GM23338 (cell line): ENCODE data around the gene C17orf100. TPM values are rescaled to one million over a fixed set of nuclear protein-coding genes. Genes with fewer than 3 reads are reported as not detected.

Source experiments
- ATAC-seq: fragments of 200-7000 bp; cut with Tn5 transposase; 3 replicates; pipeline ENCODE4 v1.9.1; 2020
- DNase-seq: peaks from one replicate; pipeline ENCODE4 v3.0.0-alpha.2; 2015; ENCODE audit warnings: low spot score
- H2AFZ ChIP-seq: fragments of 200-600 bp; sonication (generic); 2 replicates; pipeline ENCODE4 v1.8.0; 2016; ENCODE audit warnings: antibody characterized with exemption, mild to moderate bottlenecking, moderate library complexity
- H3F3A ChIP-seq: fragments of 200-600 bp; sonication (generic); replicated peaks from 2 replicates; pipeline ENCODE4 v1.8.0; 2017; ENCODE audit warnings: antibody characterized with exemption, mixed run types, low read depth
- H3K27ac ChIP-seq: fragments of 200-600 bp; sonication (generic); 2 replicates; pipeline ENCODE4 v1.6.1; 2016; ENCODE audit warnings: low read depth
- H3K27me3 ChIP-seq: fragments of 200-600 bp; sonication (generic); 2 replicates; pipeline ENCODE4 v1.8.0; 2016; ENCODE audit warnings: mild to moderate bottlenecking, mixed run types, moderate library complexity; ENCODE audit not compliant: insufficient read depth
- H3K36me3 ChIP-seq: fragments of 200-600 bp; sonication (generic); 2 replicates; pipeline ENCODE4 v1.8.0; 2016; ENCODE audit warnings: mild to moderate bottlenecking; ENCODE audit not compliant: insufficient read depth
- H3K4me1 ChIP-seq: fragments of 200-600 bp; sonication (generic); 2 replicates; pipeline ENCODE4 v1.8.0; 2016; ENCODE audit warnings: mild to moderate bottlenecking, moderate library complexity; ENCODE audit not compliant: insufficient read depth
- H3K4me2 ChIP-seq: fragments of 200-600 bp; sonication (generic); 2 replicates; pipeline ENCODE4 v1.7.1; 2017; ENCODE audit warnings: mixed run types
- H3K4me3 ChIP-seq: fragments of 200-600 bp; sonication (generic); 2 replicates; pipeline ENCODE4 v1.6.1; 2016; ENCODE audit warnings: mixed run types
- H3K79me2 ChIP-seq: fragments of 200-600 bp; sonication (generic); replicated peaks from 2 replicates; pipeline ENCODE4 v1.8.0; 2017; ENCODE audit warnings: mild to moderate bottlenecking; ENCODE audit not compliant: insufficient read depth
- H3K9me2 ChIP-seq: fragments of 200-600 bp; sonication (generic); 2 replicates; pipeline ENCODE4 v1.8.0; 2017; ENCODE audit not compliant: insufficient read depth
- H4K20me1 ChIP-seq: fragments of 200-600 bp; sonication (generic); replicated peaks from 2 replicates; pipeline ENCODE4 v1.8.0; 2017; ENCODE audit warnings: mild to moderate bottlenecking; ENCODE audit not compliant: insufficient read depth
- H3K27ac Mint-ChIP-seq: 2 replicates; pipeline ENCODE4 v1.8.0; 2020; ENCODE audit warnings: inconsistent platforms, mild to moderate bottlenecking, moderate library complexity, mixed read lengths
- H3K27me3 Mint-ChIP-seq: 3 replicates; pipeline ENCODE4 v1.8.0; 2022; ENCODE audit warnings: low read depth, mild to moderate bottlenecking, moderate library complexity, mixed read lengths, inconsistent platforms; ENCODE audit not compliant: insufficient read depth, poor library complexity
- H3K36me3 Mint-ChIP-seq: 3 replicates; pipeline ENCODE4 v1.8.0; 2021; ENCODE audit warnings: low read depth, mild to moderate bottlenecking, inconsistent platforms, moderate library complexity, mixed read lengths
- H3K4me1 Mint-ChIP-seq: 3 replicates; pipeline ENCODE4 v1.8.0; 2020; ENCODE audit warnings: mild to moderate bottlenecking, inconsistent platforms, mixed read lengths
- H3K4me3 Mint-ChIP-seq: 3 replicates; pipeline ENCODE4 v1.8.0; 2021; ENCODE audit warnings: moderate library complexity, mild to moderate bottlenecking, inconsistent platforms, mixed read lengths
- H3K9me3 Mint-ChIP-seq: 3 replicates; pipeline ENCODE4 v1.8.0; 2020; ENCODE audit warnings: moderate library complexity, mild to moderate bottlenecking, inconsistent platforms, mixed read lengths
- CREB1 ChIP-seq: fragments of 250-450 bp; sonication (Bioruptor Pico); IDR thresholded peaks from 2 replicates; pipeline ENCODE4 v1.5.0; 2020; ENCODE audit warnings: low read depth, mild to moderate bottlenecking, moderate library complexity
- CTCF ChIP-seq, 2 experiments: fragments of 200-600 bp in 1 of 2; sonication (generic) in 1 of 2; conservative IDR thresholded peaks; 2 replicates each; pipeline versions ENCODE4 v1.5.1 to v1.6.1; 2016 to 2017; ENCODE audit warnings: antibody characterized with exemption in 2 of 2, low read depth in 2 of 2, mild to moderate bottlenecking in 2 of 2, moderate library complexity in 1 of 2
- ETS1 ChIP-seq: IDR thresholded peaks from 2 replicates; pipeline ENCODE4 v1.6.1; 2016; ENCODE audit warnings: antibody characterized with exemption
- EZH2 ChIP-seq: fragments of 200-600 bp; sonication (generic); IDR thresholded peaks from one replicate; pipeline ENCODE4 v1.8.0; 2017; ENCODE audit warnings: antibody characterized with exemption, mild to moderate bottlenecking, low read depth; ENCODE audit not compliant: unreplicated experiment
- EZH2phosphoT487 ChIP-seq: fragments of 200-600 bp; sonication (generic); IDR thresholded peaks from one replicate; pipeline ENCODE4 v1.8.1; 2018; ENCODE audit warnings: antibody characterized with exemption; ENCODE audit not compliant: unreplicated experiment
- JUNB ChIP-seq: IDR thresholded peaks from one replicate; pipeline ENCODE4 v1.6.1; 2016; ENCODE audit warnings: antibody characterized with exemption; ENCODE audit not compliant: unreplicated experiment
- NANOG ChIP-seq: IDR thresholded peaks from 2 replicates; pipeline ENCODE4 v1.6.1; 2016; ENCODE audit warnings: antibody characterized with exemption, borderline replicate concordance
- POLR2AphosphoS5 ChIP-seq: IDR thresholded peaks from 2 replicates; pipeline ENCODE4 v1.6.1; 2016; ENCODE audit warnings: antibody characterized with exemption, low read depth
- REST ChIP-seq: IDR thresholded peaks from one replicate; pipeline ENCODE4 v1.6.1; 2018; ENCODE audit warnings: antibody characterized with exemption; ENCODE audit not compliant: unreplicated experiment
- STAT1 ChIP-seq: IDR thresholded peaks from one replicate; pipeline ENCODE4 v1.6.1; 2016; ENCODE audit warnings: antibody characterized with exemption; ENCODE audit not compliant: unreplicated experiment
- ZNF114 ChIP-seq: fragments of 250-450 bp; sonication (Bioruptor Pico); IDR thresholded peaks from 2 replicates; pipeline ENCODE4 v1.5.0; 2020; ENCODE audit warnings: mild to moderate bottlenecking, moderate library complexity
- ZNF331 ChIP-seq: fragments of 250-450 bp; sonication (Bioruptor Pico); IDR thresholded peaks from 2 replicates; pipeline ENCODE4 v1.5.0; 2020; ENCODE audit warnings: low read depth, mild to moderate bottlenecking, moderate library complexity
- polyA plus RNA-seq: library from polyadenylated mRNA; unstranded; fragments of >200 nt; fragmentation: Nextera tagmentation; extraction: Ambion mirVana; gene quantifications from 2 replicates; pipeline ENCODE4 v1.2.1, GENCODE V29; 2016
- total RNA-seq: library from RNA; depleted of rRNA; stranded (reverse); fragments of >200 nt; shearing (Covaris generic); gene quantifications from 2 replicates; pipeline ENCODE4 v1.2.3, GENCODE V29; 2014
- TF ChIP-seq, protein P1 (sequence below): fragments of 250-450 bp; sonication (Bioruptor Pico); IDR thresholded peaks from 2 replicates; pipeline ENCODE4 v1.5.0; 2020; ENCODE audit warnings: mild to moderate bottlenecking, moderate library complexity

C17orf100 gene
- total and polyA plus RNA-seq, 2 experiments from 2014 or later = 2.7 to 3.9 TPM

- no peak for TF ChIP-seq JUNB
- TF ChIP-seq NANOG = no peak
- no peak for TF ChIP-seq EZH2
- TF ChIP-seq ZNF331 (CRISPR knock-in tag) = no peak
- TF ChIP-seq ETS1 = no peak
- TF ChIP-seq ZNF114 (CRISPR knock-in tag) = no peak
These were observed 15.0 kb downstream of the C17orf100 start (continued) for GRCh38 chr17:6666557-6666956.

DNA sequence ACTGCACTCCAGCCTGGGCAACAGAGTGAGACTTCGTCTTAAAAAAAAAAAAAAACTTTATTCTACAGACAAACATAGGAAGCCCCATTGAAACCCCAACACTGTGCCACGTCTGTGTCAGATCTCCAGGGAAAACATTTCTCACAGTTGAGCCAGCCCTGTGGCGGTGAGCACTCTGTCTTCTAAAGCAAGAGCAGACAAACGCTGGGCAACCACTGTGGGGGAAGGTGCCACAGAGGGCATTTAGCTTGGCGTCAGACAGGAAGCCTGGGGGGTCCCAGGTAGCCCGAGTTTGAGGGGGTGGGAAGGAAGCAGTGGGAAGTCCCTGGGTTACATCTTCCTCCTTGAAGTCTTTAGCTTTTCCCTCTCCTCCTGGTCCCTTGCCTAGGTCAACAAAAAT lies 16.0 kb downstream of the C17orf100 start:
- Histone ChIP-seq H3K27ac (no peak overlapping the region), H3K36me3 (no peaks in the 10 kb centered on the region), H3K4me2 (no peak overlapping the region), H3F3A (no peaks in the 10 kb centered on the region), H3K4me3 (no peak overlapping the region), H4K20me1 (peaks cover 7% of the 10 kb centered on the region; the same call in 1 of the 2 replicates), H3K9me2 (no peaks in the 10 kb centered on the region), H2AFZ (no peak overlapping the region), H3K27me3 (peaks cover 13% of the 10 kb centered on the region), H3K79me2 (no peaks in the 10 kb centered on the region), H3K4me1 (no peaks in the 10 kb centered on the region)
- Mint-ChIP-seq H3K36me3 (no peaks in the 10 kb centered on the region), H3K9me3 (no peaks in the 10 kb centered on the region), H3K27me3 (peaks cover 16% of the 10 kb centered on the region), H3K4me1 (peaks cover 8% of the 10 kb centered on the region; the same call in 2 of the 3 replicates), H3K27ac (no peak overlapping the region), H3K4me3 (no peak overlapping the region)
- no peak for TF ChIP-seq EZH2
- TF ChIP-seq POLR2AphosphoS5 = no peak
- no peak for TF ChIP-seq CTCF (conservative IDR thresholded peaks at IDR 0.05; ENCODE audit: low read depth in 2 of 2)
- TF ChIP-seq EZH2phosphoT487 = no peak
- TF ChIP-seq, protein P1, sequence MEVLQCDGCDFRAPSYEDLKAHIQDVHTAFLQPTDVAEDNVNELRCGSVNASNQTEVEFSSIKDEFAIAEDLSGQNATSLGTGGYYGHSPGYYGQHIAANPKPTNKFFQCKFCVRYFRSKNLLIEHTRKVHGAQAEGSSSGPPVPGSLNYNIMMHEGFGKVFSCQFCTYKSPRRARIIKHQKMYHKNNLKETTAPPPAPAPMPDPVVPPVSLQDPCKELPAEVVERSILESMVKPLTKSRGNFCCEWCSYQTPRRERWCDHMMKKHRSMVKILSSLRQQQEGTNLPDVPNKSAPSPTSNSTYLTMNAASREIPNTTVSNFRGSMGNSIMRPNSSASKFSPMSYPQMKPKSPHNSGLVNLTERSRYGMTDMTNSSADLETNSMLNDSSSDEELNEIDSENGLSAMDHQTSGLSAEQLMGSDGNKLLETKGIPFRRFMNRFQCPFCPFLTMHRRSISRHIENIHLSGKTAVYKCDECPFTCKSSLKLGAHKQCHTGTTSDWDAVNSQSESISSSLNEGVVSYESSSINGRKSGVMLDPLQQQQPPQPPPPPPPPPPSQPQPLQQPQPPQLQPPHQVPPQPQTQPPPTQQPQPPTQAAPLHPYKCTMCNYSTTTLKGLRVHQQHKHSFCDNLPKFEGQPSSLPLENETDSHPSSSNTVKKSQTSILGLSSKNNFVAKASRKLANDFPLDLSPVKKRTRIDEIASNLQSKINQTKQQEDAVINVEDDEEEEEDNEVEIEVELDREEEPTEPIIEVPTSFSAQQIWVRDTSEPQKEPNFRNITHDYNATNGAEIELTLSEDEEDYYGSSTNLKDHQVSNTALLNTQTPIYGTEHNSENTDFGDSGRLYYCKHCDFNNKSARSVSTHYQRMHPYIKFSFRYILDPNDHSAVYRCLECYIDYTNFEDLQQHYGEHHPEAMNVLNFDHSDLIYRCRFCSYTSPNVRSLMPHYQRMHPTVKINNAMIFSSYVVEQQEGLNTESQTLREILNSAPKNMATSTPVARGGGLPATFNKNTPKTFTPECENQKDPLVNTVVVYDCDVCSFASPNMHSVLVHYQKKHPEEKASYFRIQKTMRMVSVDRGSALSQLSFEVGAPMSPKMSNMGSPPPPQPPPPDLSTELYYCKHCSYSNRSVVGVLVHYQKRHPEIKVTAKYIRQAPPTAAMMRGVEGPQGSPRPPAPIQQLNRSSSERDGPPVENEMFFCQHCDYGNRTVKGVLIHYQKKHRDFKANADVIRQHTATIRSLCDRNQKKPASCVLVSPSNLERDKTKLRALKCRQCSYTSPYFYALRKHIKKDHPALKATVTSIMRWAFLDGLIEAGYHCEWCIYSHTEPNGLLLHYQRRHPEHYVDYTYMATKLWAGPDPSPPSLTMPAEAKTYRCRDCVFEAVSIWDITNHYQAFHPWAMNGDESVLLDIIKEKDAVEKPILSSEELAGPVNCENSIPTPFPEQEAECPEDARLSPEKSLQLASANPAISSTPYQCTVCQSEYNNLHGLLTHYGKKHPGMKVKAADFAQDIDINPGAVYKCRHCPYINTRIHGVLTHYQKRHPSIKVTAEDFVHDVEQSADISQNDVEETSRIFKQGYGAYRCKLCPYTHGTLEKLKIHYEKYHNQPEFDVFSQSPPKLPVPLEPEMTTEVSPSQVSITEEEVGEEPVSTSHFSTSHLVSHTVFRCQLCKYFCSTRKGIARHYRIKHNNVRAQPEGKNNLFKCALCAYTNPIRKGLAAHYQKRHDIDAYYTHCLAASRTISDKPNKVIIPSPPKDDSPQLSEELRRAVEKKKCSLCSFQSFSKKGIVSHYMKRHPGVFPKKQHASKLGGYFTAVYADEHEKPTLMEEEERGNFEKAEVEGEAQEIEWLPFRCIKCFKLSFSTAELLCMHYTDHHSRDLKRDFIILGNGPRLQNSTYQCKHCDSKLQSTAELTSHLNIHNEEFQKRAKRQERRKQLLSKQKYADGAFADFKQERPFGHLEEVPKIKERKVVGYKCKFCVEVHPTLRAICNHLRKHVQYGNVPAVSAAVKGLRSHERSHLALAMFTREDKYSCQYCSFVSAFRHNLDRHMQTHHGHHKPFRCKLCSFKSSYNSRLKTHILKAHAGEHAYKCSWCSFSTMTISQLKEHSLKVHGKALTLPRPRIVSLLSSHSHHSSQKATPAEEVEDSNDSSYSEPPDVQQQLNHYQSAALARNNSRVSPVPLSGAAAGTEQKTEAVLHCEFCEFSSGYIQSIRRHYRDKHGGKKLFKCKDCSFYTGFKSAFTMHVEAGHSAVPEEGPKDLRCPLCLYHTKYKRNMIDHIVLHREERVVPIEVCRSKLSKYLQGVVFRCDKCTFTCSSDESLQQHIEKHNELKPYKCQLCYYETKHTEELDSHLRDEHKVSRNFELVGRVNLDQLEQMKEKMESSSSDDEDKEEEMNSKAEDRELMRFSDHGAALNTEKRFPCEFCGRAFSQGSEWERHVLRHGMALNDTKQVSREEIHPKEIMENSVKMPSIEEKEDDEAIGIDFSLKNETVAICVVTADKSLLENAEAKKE = no peak
- no peak for TF ChIP-seq CREB1
- TF ChIP-seq ZNF114 (CRISPR knock-in tag) = no peak
- no peak for TF ChIP-seq JUNB
- no peak for TF ChIP-seq ZNF331 (CRISPR knock-in tag)
- TF ChIP-seq NANOG = no peak
- TF ChIP-seq STAT1 = no peak
- no peak for TF ChIP-seq REST
- DNase-seq = no peak
- ATAC-seq = no peak
